ENCODE results near the gene EPHB2.
"Not testable (repeated sequence)": the region's sequence is repeated elsewhere in the genome, so short reads cannot be mapped to it uniquely, and the experiment has no call there.

Gene EPHB2

DNA sequence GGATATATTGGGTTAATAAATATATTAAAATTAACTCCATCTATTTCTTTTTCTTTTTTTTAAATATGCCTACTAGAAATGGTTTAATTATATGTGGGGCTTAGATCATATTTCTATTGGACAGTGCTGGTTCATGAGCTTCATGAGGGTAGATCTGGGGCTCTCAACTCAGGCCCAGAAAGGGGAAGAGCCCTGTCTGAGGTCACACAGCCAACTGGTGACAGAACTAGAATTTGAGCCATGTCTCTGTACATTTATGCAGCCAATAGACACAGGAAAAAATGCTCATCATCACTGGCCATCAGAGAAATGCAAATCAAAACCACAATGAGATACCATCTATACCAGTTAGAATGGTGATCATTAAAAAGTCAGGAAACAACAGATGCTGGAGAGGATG, 5.1 kb upstream of the EPHB2 start:
- H3K9me3 ChIP-seq (replicated peaks; ENCODE audit: insufficient read depth, low read length), result no peaks in the 10 kb centered on the region
- no peak overlapping the region for H3K9ac ChIP-seq (ENCODE audit: low read length)
- no peaks in the 10 kb centered on the region for H3K4me1 ChIP-seq (ENCODE audit: low read length)
- no peak for TF ChIP-seq CTCF (IDR thresholded peaks at IDR 0.05; ENCODE audit: low read length)
- TF ChIP-seq EZH2 (optimal IDR thresholded peaks at IDR 0.05; ENCODE audit: low read depth, low read length), result no peak
- no peak for TF ChIP-seq EZH2phosphoT487 (IDR thresholded peaks at IDR 0.05; ENCODE audit: low read length)
- no peak overlapping the region for H3K4me2 ChIP-seq (ENCODE audit: low read depth, low read length)
- no peaks in the 10 kb centered on the region for H3K9me2 ChIP-seq (replicated peaks; ENCODE audit: insufficient read depth, low read length)
- no peaks in the 10 kb centered on the region for H3K79me2 ChIP-seq (ENCODE audit: low read length)
- no peak for DNase-seq
- H3K27ac ChIP-seq (ENCODE audit: low read length), result no peak overlapping the region
- no peak overlapping the region for H3K4me3 ChIP-seq (ENCODE audit: low read length)
- no peaks in the 10 kb centered on the region for H4K20me1 ChIP-seq (ENCODE audit: insufficient read depth, low read length)
- no peaks in the 10 kb centered on the region for H3K36me3 ChIP-seq (replicated peaks; ENCODE audit: insufficient read depth, low read length)
- no peaks in the 10 kb centered on the region for H3F3A ChIP-seq (ENCODE audit: insufficient read depth, low read length)
- H3K27me3 ChIP-seq (replicated peaks; ENCODE audit: insufficient read depth, low read length), result peaks cover 71% of the 10 kb centered on the region
- H2AFZ ChIP-seq (ENCODE audit: low read length), result no peak overlapping the region

GRCh38 chr1:22706100-22706499, 4.5 kb upstream of the EPHB2 start:
- H3K9ac ChIP-seq (ENCODE audit: low read length); H3K27ac ChIP-seq (ENCODE audit: low read length); H3K79me2 ChIP-seq (ENCODE audit: low read length); H3K4me1 ChIP-seq (ENCODE audit: low read length); H3K4me3 ChIP-seq (ENCODE audit: low read length); H3K36me3 ChIP-seq (replicated peaks; ENCODE audit: insufficient read depth, low read length); H2AFZ ChIP-seq (ENCODE audit: low read length); DNase-seq; H4K20me1 ChIP-seq (ENCODE audit: insufficient read depth, low read length); H3K9me3 ChIP-seq (replicated peaks; ENCODE audit: insufficient read depth, low read length); H3K9me2 ChIP-seq (replicated peaks; ENCODE audit: insufficient read depth, low read length); H3K4me2 ChIP-seq (ENCODE audit: low read depth, low read length); H3F3A ChIP-seq (ENCODE audit: insufficient read depth, low read length): not testable (repeated sequence)
- H3K27me3 ChIP-seq (replicated peaks; ENCODE audit: insufficient read depth, low read length), result peaks cover 68% of the 10 kb centered on the region

- Histone ChIP-seq H3K36me3 (replicated peaks; ENCODE audit: insufficient read depth, low read length) (no peaks in the 10 kb centered on the region), H3K9ac (ENCODE audit: low read length) (no peak overlapping the region), H3K4me1 (ENCODE audit: low read length) (no peaks in the 10 kb centered on the region), H3K4me2 (ENCODE audit: low read depth, low read length) (no peak overlapping the region), H3K27ac (ENCODE audit: low read length) (no peak overlapping the region), H4K20me1 (ENCODE audit: insufficient read depth, low read length) (no peaks in the 10 kb centered on the region), H3K27me3 (replicated peaks; ENCODE audit: insufficient read depth, low read length) (peaks cover 68% of the 10 kb centered on the region), H3K4me3 (ENCODE audit: low read length) (no peak overlapping the region), H3F3A (ENCODE audit: insufficient read depth, low read length) (no peaks in the 10 kb centered on the region), H3K9me2 (replicated peaks; ENCODE audit: insufficient read depth, low read length) (no peaks in the 10 kb centered on the region), H3K79me2 (ENCODE audit: low read length) (no peaks in the 10 kb centered on the region), H2AFZ (ENCODE audit: low read length) (no peak overlapping the region), H3K9me3 (replicated peaks; ENCODE audit: insufficient read depth, low read length) (no peaks in the 10 kb centered on the region)
- no peak for DNase-seq
- TF ChIP-seq CTCF (IDR thresholded peaks at IDR 0.05; ENCODE audit: low read length) (no peak), EZH2 (optimal IDR thresholded peaks at IDR 0.05; ENCODE audit: low read depth, low read length) (no peak), EZH2phosphoT487 (IDR thresholded peaks at IDR 0.05; ENCODE audit: low read length) (no peak)
Measured at GRCh38 chr1:22708777-22709176, 1.9 kb upstream of the EPHB2 start.

DNA sequence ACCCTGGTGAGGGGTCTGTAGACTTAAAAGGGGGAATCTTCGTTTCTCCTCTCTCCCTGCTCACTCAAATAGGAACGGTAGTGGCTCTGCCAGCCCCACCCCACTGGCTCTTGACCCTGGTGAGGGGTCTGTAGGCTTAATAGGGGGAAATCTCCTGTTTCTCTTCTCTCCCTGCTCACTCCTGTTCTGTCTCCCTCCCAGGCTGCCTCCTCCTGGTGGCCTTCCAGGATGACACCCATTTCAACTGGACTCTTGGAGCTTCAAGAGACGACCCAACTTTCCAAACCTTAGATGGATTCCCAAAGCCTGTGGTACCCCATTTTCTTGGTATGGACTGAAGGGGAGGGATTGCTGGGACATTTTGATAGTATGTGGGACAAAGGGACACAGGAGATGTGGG, 1.4 kb upstream of the EPHB2 start:
- Histone ChIP-seq H3K27ac (ENCODE audit: low read length) (no peak overlapping the region), H3K79me2 (ENCODE audit: low read length) (no peaks in the 10 kb centered on the region), H3K9me3 (replicated peaks; ENCODE audit: insufficient read depth, low read length) (no peaks in the 10 kb centered on the region), H3K9me2 (replicated peaks; ENCODE audit: insufficient read depth, low read length) (no peaks in the 10 kb centered on the region), H3K4me3 (ENCODE audit: low read length) (no peak overlapping the region), H4K20me1 (ENCODE audit: insufficient read depth, low read length) (no peaks in the 10 kb centered on the region), H3F3A (ENCODE audit: insufficient read depth, low read length) (no peaks in the 10 kb centered on the region), H2AFZ (ENCODE audit: low read length) (no peak overlapping the region), H3K9ac (ENCODE audit: low read length) (no peak overlapping the region), H3K36me3 (replicated peaks; ENCODE audit: insufficient read depth, low read length) (no peaks in the 10 kb centered on the region), H3K4me2 (ENCODE audit: low read depth, low read length) (no peak overlapping the region), H3K27me3 (replicated peaks; ENCODE audit: insufficient read depth, low read length) (peaks cover 72% of the 10 kb centered on the region), H3K4me1 (ENCODE audit: low read length) (no peaks in the 10 kb centered on the region)
- no peak for TF ChIP-seq EZH2phosphoT487 (IDR thresholded peaks at IDR 0.05; ENCODE audit: low read length)
- no peak for TF ChIP-seq EZH2 (optimal IDR thresholded peaks at IDR 0.05; ENCODE audit: low read depth, low read length)
- TF ChIP-seq CTCF (IDR thresholded peaks at IDR 0.05; ENCODE audit: low read length), result peak; percentile 9; the same call in 1 of the 2 replicates
- DNase-seq, result no peak

Measured in MM.1S (cell line).